Activated CD4-positive, alpha-beta T cell treated with anti-CD3 and anti-CD28 coated beads, Interleukin-2, amount 50 U/mL, for 48 hours (primary cell): ENCODE results near the gene RRM1.
"Not testable (repeated sequence)": the region's sequence is repeated elsewhere in the genome, so short reads cannot be mapped to it uniquely, and the experiment has no call there.

Experiments
- DNase-seq, 2 experiments: peaks; one replicate each; pipeline ENCODE4 v3.0.0-alpha.2; 2020

RRM1 gene

GRCh38 chr11:4146070-4146771, 51.6 kb downstream of the RRM1 start:
- DNase-seq = no peak

DNA sequence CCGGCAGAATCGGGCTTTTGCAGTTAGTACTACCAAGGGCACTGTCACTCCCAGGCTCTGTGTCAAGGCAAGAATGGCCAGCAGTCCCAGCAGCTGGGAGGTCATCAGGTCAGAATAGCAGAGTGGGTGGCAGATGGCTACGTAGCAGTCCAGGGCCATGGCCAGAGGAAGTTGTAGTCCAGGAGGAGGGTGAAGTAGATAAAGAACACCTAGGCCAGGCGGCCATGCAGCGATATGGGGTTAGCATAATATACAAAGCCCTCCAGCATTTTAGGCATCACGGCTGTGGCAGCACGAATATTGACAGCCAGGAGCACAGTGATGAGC, 52.1 kb downstream of the RRM1 start:
- no peak for DNase-seq

DNA sequence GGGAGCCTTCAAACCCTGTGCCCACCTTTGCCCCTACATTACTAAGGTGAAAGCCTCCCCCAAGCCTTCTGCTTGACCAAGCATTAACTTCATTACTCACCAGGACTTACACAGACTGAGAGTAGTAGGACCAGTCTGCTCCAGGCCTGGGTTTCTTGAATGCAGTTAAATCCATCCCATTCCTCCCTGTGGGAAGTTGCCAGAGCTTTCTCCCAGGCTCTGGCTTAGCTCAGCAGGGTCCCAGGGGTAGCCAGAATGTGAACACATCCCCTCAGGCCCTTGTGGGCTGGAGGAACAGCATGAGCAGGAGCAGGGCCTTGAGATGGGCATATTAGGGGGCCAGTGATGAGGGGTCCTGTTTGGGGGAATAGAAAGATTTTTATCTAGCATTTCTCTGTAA, 59.9 kb downstream of the RRM1 start:
- DNase-seq = no peak

- no peak for DNase-seq
Measured at GRCh38 chr11:4156571-4156970, 62.0 kb downstream of the RRM1 start.

DNA sequence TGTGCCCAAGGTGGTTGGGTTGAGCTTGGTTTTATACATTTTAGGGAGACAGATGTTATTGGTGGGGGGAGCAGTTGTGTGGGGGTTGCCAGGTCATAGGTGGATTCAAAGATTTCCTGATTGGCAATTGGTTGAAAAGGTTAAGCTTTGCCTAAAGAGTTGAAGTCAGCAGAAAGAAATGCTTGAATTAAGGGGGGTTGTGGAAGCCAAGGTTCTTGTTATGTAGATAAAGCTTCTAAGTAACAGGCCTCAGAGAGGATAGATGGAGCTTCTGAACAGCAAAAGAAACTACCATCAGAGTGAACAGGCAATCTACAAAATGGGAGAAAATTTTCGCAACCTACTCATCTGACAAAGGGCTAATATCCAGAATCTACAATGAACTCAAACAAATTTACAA, 64.2 kb downstream of the RRM1 start:
- not testable (repeated sequence) for DNase-seq

DNA sequence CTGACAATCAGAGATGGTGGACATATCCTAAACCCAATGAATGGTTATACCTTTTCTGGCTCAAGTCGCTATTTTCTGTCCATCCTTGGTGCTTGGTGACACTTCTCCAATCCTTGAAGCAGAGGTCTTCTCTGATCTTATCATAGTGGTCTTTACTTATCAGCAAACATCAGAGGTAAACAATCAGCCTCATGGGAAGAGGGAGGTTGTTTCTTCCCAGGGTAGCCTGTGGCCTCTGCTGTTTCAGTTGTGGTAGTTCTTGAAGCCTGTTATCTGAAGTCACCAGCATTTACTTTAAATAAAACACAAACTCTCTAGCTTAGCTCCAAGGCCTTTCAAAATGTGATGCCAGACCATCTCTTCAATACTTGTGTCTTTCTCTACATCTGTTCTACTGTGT, 66.7 kb downstream of the RRM1 start:
- no peak for DNase-seq

GRCh38 chr11:4164884-4165590, 70.4 kb downstream of the RRM1 start:
- no peak for DNase-seq

DNA sequence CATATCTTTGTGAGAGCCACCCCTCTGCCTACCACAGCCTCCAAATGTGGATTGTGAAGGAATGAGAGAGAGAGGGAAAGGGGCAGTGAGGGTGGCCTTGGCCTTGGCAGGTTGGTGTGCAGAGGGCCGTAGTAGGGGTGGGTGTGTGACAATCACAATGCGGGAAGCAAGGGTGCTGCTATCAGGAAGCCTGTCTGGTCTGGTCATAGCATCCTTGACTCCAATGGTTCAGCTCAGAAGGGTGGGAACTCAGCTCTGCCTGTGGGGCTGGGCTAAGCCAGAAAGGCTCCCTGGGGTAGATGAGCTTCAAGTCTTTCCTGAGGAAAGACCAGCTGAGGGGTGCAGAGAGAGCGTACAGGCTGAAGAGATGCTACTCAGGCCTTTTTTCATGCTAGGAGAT, 72.7 kb downstream of the RRM1 start:
- no peak for DNase-seq

DNA sequence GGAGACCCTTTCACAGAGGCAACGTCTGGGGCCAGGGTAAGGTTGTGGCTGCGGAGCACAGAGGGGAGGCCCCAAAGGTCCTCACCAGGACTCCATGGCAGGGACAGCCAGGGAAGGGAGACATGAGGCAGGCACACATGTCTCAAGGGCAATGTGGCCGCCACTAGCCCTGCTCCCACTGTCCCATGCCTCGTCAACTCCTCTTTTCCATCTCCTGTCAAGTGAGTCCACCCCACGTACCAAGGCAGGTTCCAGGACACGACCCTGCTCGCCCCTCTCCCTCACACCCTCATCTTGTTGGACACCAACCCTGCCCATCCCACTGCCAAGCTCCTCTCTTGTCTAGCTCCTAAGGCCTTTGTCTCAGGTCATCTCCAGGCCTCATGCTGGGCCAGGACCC, 73.2 kb downstream of the RRM1 start:
- DNase-seq = no peak

GRCh38 chr11:4175620-4176350, 81.2 kb downstream of the RRM1 start:
- DNase-seq = not testable (repeated sequence)

DNA sequence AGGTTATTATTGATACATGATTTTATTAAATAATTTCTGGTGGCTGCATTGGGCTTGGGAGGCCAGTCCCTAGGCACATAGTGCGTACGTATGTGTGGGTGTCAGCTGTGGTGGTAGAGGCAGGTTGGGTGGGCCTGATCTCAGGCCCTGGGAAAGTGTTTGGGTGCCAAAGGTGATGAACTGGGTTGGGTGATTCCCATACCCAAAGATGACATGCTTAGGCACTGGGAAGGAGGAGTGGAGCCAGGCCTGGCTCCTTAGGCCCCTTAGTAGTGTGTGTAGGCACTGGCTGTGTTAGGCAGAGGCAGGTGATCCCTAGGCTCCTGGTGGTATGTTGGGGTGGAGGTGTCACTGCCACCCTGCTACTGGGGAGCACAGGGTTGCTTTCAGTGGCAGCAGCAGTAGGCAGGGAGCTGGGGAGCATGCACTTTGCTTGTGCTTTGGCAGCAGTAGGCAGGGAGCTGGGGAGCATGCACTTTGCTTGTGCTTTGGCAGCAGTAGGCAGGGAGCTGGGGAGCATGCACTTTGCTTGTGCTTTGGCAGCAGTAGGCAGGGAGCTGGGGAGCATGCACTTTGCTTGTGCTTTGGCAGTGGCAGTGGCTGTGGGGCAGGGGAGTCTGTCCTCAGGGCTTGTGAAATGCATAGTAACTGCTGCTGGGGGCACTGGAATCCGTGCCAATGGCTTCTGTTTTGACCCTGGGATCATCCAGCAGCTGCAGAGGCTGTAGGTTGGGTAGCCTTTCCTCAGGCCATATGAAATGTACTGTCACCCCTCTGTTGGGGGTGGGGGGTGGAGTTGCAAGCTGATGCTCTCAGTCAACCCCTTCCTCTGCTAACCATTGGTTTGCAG, 84.4 kb downstream of the RRM1 start:
- DNase-seq = no peak

DNA sequence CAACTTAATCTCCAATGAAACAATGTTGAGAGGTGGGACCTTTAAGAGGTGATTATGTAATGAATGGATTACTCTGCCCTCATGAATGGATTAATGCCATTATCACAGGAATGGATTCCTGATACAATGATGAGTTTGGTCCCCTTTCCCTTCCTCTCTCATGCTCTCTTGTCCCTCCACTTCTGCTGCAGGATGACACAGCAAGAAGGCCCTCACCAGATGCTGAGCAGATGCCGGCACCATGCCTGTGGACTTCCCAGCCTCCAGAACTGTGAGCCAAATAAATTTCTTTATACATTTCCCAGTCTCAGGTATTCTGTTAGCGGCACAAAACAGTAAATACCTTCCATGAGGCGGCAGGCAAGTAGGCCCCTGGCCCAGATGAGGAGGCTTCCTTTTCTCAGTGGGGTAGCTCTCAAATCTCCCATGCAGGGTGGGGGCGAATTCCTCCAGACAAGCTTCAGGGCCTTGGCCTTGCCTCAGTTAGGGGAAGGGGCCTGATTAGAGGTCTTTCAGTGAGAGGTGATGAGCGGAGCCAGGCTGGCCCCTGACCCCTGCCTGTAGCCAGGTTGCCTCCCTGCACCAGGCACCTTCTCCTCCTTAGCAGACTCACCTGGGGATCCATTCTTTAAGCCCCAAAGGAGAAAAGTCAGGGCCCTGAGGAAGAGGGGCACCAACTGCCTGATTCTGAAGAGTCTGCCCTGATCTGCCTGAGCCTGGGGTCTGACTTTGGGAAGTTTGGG, 86.0 kb downstream of the RRM1 start:
- DNase-seq = no peak

- peak; percentile 47 to 59 for DNase-seq
Measured at GRCh38 chr11:4181782-4182721, 87.5 kb downstream of the RRM1 start.

DNA sequence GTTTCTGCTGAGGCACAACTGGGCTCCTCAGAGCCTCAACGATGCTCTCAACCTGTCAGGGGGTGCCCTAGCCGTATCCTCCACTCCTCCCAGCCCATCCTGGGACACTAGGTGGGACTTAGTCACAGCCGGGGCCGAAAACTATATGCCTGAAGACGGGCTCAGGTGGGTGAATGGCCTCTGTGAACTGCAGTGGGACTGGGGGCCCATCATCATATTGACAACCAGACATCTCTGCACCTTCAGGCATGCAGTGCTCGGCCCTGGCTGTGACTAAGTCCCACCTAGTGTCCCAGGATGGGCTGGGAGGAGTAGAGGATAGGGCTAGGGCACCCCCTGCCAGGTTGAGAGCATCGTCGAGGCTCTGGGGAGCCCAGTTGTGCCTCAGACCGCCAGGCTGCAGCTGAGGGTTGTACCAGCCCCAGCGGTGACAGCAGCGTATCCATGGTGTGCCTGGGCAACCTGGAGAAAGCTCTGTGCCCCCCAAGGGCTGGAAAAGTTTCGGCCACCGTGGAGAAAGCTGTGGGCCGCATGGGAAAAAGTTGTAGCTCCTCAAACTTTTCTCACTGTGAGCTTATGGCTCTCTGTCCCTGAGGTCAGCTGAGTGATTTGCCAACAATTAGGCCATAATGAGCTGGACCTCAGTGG, 88.9 kb downstream of the RRM1 start:
- no peak for DNase-seq

DNA sequence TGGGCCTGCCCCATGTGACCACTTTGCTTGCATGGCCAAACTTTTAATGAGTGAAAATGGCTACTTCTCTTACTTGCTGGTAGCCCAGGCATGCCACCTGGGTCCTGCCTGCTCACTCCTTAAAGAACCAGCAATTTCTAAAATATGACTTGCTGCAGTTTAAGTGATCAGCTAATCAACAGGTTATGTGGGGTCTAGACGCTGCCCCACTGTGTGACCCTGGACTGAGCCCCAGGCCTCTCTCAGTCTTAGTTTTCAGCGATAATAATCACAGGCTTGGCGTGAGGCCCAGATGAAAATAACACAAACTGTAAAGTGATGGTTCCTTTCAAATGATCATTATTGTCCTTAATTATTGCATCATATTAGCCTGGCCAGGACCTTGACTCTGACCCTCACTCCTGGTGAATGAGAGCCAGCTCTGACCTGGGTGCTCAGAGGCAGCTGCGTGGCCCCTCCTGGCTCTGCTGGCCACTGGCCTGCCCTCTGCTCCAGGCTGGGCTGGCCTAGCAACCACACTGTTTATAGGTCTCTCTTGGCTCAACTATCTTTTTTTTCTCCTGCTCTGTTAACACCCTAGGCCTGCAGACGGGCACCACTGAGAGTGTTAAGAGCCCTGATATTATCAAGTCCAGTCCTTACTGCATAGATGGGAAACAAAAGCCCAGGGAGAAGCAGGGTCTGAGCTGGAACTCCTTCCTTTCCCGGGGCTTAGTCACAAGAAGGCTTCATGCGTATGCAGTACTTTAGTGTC, 89.7 kb downstream of the RRM1 start:
- no peak for DNase-seq

GRCh38 chr11:4185561-4185960, 91.0 kb downstream of the RRM1 start:
- DNase-seq = no peak

DNA sequence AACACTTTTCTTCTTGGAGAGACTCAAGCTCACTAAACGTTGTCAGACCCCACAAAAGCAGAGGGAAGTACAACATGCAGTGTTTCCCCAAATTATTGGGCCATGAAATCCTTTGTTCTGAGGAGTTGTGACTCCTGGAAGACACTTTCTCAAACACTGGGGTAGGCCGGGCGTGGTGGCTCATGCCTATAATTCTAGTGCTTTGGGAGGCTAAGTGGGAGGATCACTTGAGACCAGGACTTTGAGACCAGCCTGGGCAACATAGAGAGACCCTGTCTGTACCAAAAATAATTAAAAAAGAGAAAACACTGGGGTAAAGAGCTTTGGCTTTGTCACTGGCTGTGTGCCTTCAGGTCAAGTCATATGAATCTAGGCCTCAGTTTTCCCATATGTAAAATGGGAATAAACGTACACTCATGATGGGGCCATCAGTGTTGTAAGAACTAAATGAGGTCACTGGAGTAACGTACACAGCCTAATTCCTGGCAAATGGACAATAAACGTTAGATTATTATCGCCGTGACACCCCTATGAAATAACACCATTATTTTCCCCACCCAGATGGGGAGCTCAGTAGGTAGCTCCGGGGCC, 92.0 kb downstream of the RRM1 start:
- DNase-seq = no peak

- peak; percentile 88 to 89 for DNase-seq
Measured at GRCh38 chr11:4187055-4187988, 92.7 kb downstream of the RRM1 start.
